ENCODE measurements around the gene FARP1.

DNA sequence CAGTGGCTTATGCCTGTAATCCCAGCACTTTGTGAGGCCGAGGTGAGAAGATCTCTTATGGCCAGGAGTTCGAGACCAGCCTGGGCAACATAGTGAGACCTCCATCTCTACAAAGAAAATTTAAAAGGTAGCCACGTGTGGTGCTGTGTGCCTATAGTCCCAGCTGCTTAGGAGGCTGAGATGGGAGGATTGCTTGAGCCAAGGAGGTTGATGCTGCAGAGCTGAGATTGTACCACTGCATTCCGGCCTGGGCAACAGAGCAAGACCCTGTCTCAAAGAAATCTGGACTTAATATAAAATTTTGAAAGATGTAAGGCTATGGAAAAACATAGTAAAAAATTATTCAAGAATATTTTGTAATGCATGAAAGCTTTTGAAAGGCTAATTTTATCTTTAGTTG lies 99.5 kb downstream of the FARP1 start:
- TF ChIP-seq, protein P1, sequence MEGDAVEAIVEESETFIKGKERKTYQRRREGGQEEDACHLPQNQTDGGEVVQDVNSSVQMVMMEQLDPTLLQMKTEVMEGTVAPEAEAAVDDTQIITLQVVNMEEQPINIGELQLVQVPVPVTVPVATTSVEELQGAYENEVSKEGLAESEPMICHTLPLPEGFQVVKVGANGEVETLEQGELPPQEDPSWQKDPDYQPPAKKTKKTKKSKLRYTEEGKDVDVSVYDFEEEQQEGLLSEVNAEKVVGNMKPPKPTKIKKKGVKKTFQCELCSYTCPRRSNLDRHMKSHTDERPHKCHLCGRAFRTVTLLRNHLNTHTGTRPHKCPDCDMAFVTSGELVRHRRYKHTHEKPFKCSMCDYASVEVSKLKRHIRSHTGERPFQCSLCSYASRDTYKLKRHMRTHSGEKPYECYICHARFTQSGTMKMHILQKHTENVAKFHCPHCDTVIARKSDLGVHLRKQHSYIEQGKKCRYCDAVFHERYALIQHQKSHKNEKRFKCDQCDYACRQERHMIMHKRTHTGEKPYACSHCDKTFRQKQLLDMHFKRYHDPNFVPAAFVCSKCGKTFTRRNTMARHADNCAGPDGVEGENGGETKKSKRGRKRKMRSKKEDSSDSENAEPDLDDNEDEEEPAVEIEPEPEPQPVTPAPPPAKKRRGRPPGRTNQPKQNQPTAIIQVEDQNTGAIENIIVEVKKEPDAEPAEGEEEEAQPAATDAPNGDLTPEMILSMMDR (IDR thresholded peaks at IDR 0.05), result no peak
- TF ChIP-seq POLR2A (IDR thresholded peaks at IDR 0.05), result no peak
- TF ChIP-seq POLR2AphosphoS5 (IDR thresholded peaks at IDR 0.05), result no peak

All from suprapubic skin (tissue), 4 donors.